GM23248 (cell line): ENCODE measurements around the gene TUFT1. TPM values are rescaled to one million over a fixed set of nuclear protein-coding genes. Genes with fewer than 3 reads are reported as not detected.

Source experiments
- DNase-seq: peaks from one replicate; pipeline ENCODE4 v3.0.0-alpha.2; 2015
- H2AFZ ChIP-seq: fragments of 200-600 bp; sonication (generic); 2 replicates; pipeline ENCODE4 v1.6.1; 2016; ENCODE audit warnings: antibody characterized with exemption
- H3F3A ChIP-seq: fragments of 200-600 bp; sonication (generic); 2 replicates; pipeline ENCODE4 v1.6.1; 2016; ENCODE audit warnings: mild to moderate bottlenecking, antibody characterized with exemption, mixed run types; ENCODE audit not compliant: insufficient read depth
- H3K27ac ChIP-seq: fragments of 200-600 bp; sonication (generic); 2 replicates; pipeline ENCODE4 v1.5.1; 2016; ENCODE audit warnings: mild to moderate bottlenecking
- H3K27me3 ChIP-seq: fragments of 200-600 bp; sonication (generic); replicated peaks from 2 replicates; pipeline ENCODE4 v1.6.1; 2016; ENCODE audit warnings: mild to moderate bottlenecking; ENCODE audit not compliant: insufficient read depth
- H3K36me3 ChIP-seq: fragments of 200-600 bp; sonication (generic); 2 replicates; pipeline ENCODE4 v1.6.1; 2016; ENCODE audit warnings: low read depth, mild to moderate bottlenecking
- H3K4me1 ChIP-seq: fragments of 200-600 bp; sonication (generic); 2 replicates; pipeline ENCODE4 v1.6.1; 2016; ENCODE audit warnings: mild to moderate bottlenecking; ENCODE audit not compliant: insufficient read depth
- H3K4me2 ChIP-seq: fragments of 200-600 bp; sonication (generic); one replicate; pipeline ENCODE4 v1.6.1; 2016; ENCODE audit warnings: mild to moderate bottlenecking; ENCODE audit not compliant: unreplicated experiment
- H3K4me3 ChIP-seq: fragments of 200-600 bp; sonication (generic); 2 replicates; pipeline ENCODE4 v1.5.1; 2016; ENCODE audit warnings: mild to moderate bottlenecking
- H3K79me2 ChIP-seq: fragments of 200-600 bp; sonication (generic); 2 replicates; pipeline ENCODE4 v1.6.1; 2016; ENCODE audit warnings: mild to moderate bottlenecking; ENCODE audit not compliant: insufficient read depth
- H3K9ac ChIP-seq: fragments of 200-600 bp; sonication (generic); 2 replicates; pipeline ENCODE4 v1.6.1; 2016; ENCODE audit warnings: mild to moderate bottlenecking
- H3K9me2 ChIP-seq: fragments of 200-600 bp; sonication (generic); 2 replicates; pipeline ENCODE4 v1.6.1; 2016; ENCODE audit warnings: mixed run types, mild to moderate bottlenecking, moderate library complexity; ENCODE audit not compliant: insufficient read depth
- H3K9me3 ChIP-seq: fragments of 200-600 bp; sonication (generic); one replicate; pipeline ENCODE4 v1.6.1; 2017; ENCODE audit warnings: low read depth
- H4K20me1 ChIP-seq: fragments of 200-600 bp; sonication (generic); 2 replicates; pipeline ENCODE4 v1.6.0; 2016; ENCODE audit not compliant: insufficient read depth
- EZH2 ChIP-seq: fragments of 200-600 bp; sonication (generic); IDR thresholded peaks from 2 replicates; pipeline ENCODE4 v1.6.1; 2018; ENCODE audit warnings: antibody characterized with exemption, mild to moderate bottlenecking; ENCODE audit not compliant: insufficient read depth, poor library complexity, severe bottlenecking
- EZH2phosphoT487 ChIP-seq: fragments of 200-600 bp; sonication (generic); IDR thresholded peaks from 2 replicates; pipeline ENCODE4 v1.6.1; 2018; ENCODE audit warnings: antibody characterized with exemption, moderate library complexity, mild to moderate bottlenecking, low read depth; ENCODE audit not compliant: insufficient read depth
- WGBS, 2 experiments: methylation state at CpG; one replicate each; pipeline ENCODE4 v1.1.6; 2015 to 2017; ENCODE audit warnings: low lambda C conversion rate in 2 of 2, low coverage in 1 of 2; ENCODE audit errors: missing lambda C conversion rate in 2 of 2; 5-methylcytosine and 5-hydroxymethylcytosine counted together
- in situ Hi-C: fragments of 300-500 bp; cut with MboI; formaldehyde crosslinking; loops from 2 replicates; pipeline ENCODE4 v1.15.0; 2020
- polyA plus RNA-seq: library from polyadenylated mRNA; unstranded; fragments of >200 nt; fragmentation: Nextera tagmentation; extraction: Ambion mirVana; gene quantifications from 2 replicates; pipeline ENCODE4 v1.2.1, GENCODE V29; 2016
- total RNA-seq: library from RNA; depleted of rRNA; stranded (reverse); fragments of >200 nt; shearing (Covaris generic); gene quantifications from 2 replicates; pipeline ENCODE4 v1.2.3, GENCODE V29; 2014

TUFT1 gene
- total and polyA plus RNA-seq, 2 experiments from 2014 or later, result 19.2 to 20.3 TPM

DNA sequence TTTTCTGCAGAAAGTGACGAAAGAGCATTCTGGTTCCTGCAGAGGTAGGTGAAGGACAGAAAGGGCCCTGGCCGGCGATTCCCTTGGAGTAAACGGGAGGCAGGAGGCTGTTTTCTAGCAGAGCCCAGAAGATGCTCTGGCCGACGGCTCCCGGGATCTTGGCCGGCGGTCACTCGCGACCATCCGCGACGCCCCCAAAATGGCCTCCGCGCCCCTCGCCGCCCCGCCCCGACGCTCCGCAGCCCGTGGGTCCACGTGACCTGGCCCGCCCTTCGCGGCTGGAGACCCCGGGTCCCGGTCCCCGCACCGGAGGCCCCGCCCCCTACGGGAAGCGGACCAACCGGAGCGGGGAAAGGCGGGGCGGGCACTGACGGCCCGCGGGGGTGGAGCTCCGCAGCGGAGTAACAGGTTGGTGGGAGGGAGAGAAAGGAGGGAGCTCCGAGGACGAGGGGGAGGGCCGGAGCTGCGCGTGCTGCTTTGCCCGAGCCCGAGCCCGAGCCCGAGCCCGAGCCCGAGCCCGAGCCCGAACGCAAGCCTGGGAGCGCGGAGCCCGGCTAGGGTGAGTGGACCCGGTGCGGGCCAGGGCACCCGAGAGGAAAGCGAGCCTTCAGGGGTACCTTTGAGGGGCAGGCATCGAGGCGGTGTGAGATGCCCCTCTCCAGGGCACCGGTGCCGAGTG, 29.0 kb upstream of the TUFT1 start, which contains the start of gene CGN:
Gene CGN, plus strand, starts transcription at position 431 of the 679 bp plus-strand sequence. CDS start 7,133 bp downstream, outside the sequence.
- TF ChIP-seq EZH2 (no peak), EZH2phosphoT487 (0 out of 2 replicates have a peak, but pooled peaks have one; percentile 3)
- peaks cover 81% of the 10 kb centered on the region for H3K27me3 ChIP-seq
- peak within 1 kb of the TSS; percentile 38 for H2AFZ ChIP-seq
- peak; percentile 73 for DNase-seq
- H3K79me2 ChIP-seq, result no peaks in the 10 kb centered on the region
- H3F3A ChIP-seq, result no peaks in the 10 kb centered on the region
- peaks cover 4% of the 10 kb centered on the region for H3K4me1 ChIP-seq
- H3K36me3 ChIP-seq, result no peaks in the 10 kb centered on the region
- H3K27ac ChIP-seq, result no peak within 1 kb of the TSS
- in situ Hi-C loops, result no loop called here
- peak within 1 kb of the TSS; percentile 64 for H3K4me2 ChIP-seq
- no peaks in the 10 kb centered on the region for H3K9me3 ChIP-seq
- no peak within 1 kb of the TSS for H3K9ac ChIP-seq
- no peaks in the 10 kb centered on the region for H3K9me2 ChIP-seq
- WGBS, 2 experiments, result 2 to 6% methylated on average over 21 to 68 of the region's 68 CpGs
- peak within 1 kb of the TSS; percentile 63 for H3K4me3 ChIP-seq
- no peaks in the 10 kb centered on the region for H4K20me1 ChIP-seq

- no peak overlapping the region for H3K9ac ChIP-seq
- no peak overlapping the region for H3K27ac ChIP-seq
- H2AFZ ChIP-seq, result peak overlapping the region; percentile 38; the same call in 1 of the 2 replicates
- peak overlapping the region; percentile 63 for H3K4me3 ChIP-seq
- no peaks in the 10 kb centered on the region for H4K20me1 ChIP-seq
- H3K9me2 ChIP-seq, result no peaks in the 10 kb centered on the region
- no peaks in the 10 kb centered on the region for H3K9me3 ChIP-seq
- H3K79me2 ChIP-seq, result no peaks in the 10 kb centered on the region
- TF ChIP-seq EZH2phosphoT487, result no peak
- no peak for TF ChIP-seq EZH2
- H3K36me3 ChIP-seq, result no peaks in the 10 kb centered on the region
- H3F3A ChIP-seq, result no peaks in the 10 kb centered on the region
- peaks cover 4% of the 10 kb centered on the region for H3K4me1 ChIP-seq
- peaks cover 78% of the 10 kb centered on the region for H3K27me3 ChIP-seq
- peak; percentile 50 for DNase-seq
- in situ Hi-C loops, result no loop called here
- WGBS, 2 experiments, result 2 to 3% methylated on average over 22 to 23 of the region's 23 CpGs
- peak overlapping the region; percentile 64 for H3K4me2 ChIP-seq
Observed at GRCh38 chr1:151511636-151512215, 28.4 kb upstream of the TUFT1 start.

- H3K9ac ChIP-seq, result no peak overlapping the region
- no peak for DNase-seq
- H2AFZ ChIP-seq, result no peak overlapping the region
- TF ChIP-seq EZH2phosphoT487 (no peak), EZH2 (no peak)
- H3K4me1 ChIP-seq, result peaks cover 4% of the 10 kb centered on the region
- H3K4me3 ChIP-seq, result no peak overlapping the region
- 27% methylated on average over 4 of the region's 4 CpGs for WGBS, 2 experiments
- no peaks in the 10 kb centered on the region for H4K20me1 ChIP-seq
- no peaks in the 10 kb centered on the region for H3K9me3 ChIP-seq
- no peak overlapping the region for H3K27ac ChIP-seq
- H3K36me3 ChIP-seq, result no peaks in the 10 kb centered on the region
- H3K79me2 ChIP-seq, result no peaks in the 10 kb centered on the region
- no peaks in the 10 kb centered on the region for H3K9me2 ChIP-seq
- H3K4me2 ChIP-seq, result no peak overlapping the region
- peaks cover 75% of the 10 kb centered on the region for H3K27me3 ChIP-seq
- no peaks in the 10 kb centered on the region for H3F3A ChIP-seq
- in situ Hi-C loops, result no loop called here
Observed at GRCh38 chr1:151512326-151512725, 27.8 kb upstream of the TUFT1 start.

DNA sequence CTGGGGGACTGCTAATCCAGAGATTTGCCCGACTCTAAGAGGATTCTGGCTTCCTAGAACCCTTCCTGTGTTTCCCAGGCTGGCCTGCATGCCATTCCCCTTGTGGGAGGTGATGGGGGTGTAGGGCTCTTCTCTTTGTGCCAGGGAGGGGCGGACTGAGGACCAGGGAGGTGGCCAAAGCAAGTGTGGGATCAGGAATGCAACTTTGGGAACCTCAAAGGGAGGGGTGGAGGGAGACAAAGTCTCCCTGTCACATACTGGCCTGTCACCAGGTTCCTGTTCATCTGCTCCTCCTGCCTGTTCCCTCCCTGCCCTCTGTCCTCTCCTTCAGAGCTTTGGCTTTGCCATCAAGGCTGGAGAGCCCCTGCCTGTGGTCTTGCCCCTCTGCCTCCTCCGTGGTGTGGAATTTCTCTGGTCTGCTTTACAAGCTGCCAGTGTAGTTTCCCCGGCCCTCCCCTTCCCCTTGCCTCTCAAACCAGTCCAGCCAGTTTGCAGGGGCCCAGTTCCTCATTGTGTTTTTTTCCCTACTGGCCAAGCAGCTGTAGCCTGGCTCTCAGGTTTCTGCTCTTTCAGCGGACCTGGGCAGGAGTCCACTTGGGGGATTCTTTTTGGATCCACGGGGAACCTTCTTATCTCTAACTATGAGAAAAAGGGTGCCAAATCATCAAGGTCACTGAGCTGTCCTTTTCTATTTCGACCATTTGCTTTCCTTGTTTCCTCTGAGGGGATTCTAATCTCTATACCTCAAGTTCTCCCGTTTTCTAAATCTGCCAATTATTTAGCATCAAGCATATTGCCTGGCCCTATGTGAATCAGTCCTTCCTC, 27.1 kb upstream of the TUFT1 start:
- Histone ChIP-seq H3K9ac (no peak overlapping the region), H3K79me2 (no peaks in the 10 kb centered on the region)

More for the DNA sequence above, 27.1 kb upstream of the TUFT1 start:
- Histone ChIP-seq H3F3A (no peaks in the 10 kb centered on the region), H3K4me3 (no peak overlapping the region), H3K27ac (no peak overlapping the region), H3K36me3 (no peaks in the 10 kb centered on the region), H3K9me3 (no peaks in the 10 kb centered on the region), H2AFZ (no peak overlapping the region), H3K4me1 (peaks cover 4% of the 10 kb centered on the region), H3K4me2 (no peak overlapping the region), H4K20me1 (no peaks in the 10 kb centered on the region), H3K27me3 (peaks cover 70% of the 10 kb centered on the region), H3K9me2 (no peaks in the 10 kb centered on the region)
- TF ChIP-seq EZH2, result no peak
- TF ChIP-seq EZH2phosphoT487, result no peak
- DNase-seq, result no peak
- in situ Hi-C loops, result no loop called here
- WGBS, 2 experiments, result 29 to 54% methylated on average over 7 to 8 of the region's 8 CpGs
